K562 (cell line): Measurements from ENCODE around the gene SESN3. TPM values are rescaled to one million over a fixed set of nuclear protein-coding genes. Genes with fewer than 3 reads are reported as not detected.

Experiments
- ARID4B ChIP-seq: sonication (generic); formaldehyde crosslinking; IDR thresholded peaks from 2 replicates; pipeline ENCODE4 v1.8.0; 2022; ENCODE audit warnings: mild to moderate bottlenecking, missing genetic modification reagents
- ELK3 ChIP-seq: fragments of 450-650 bp; formaldehyde crosslinking; IDR thresholded peaks from 2 replicates; pipeline ENCODE4 v1.4.0; 2020; ENCODE audit warnings: mild to moderate bottlenecking
- MTA1 ChIP-seq: fragments of 450-650 bp; IDR thresholded peaks from 2 replicates; pipeline ENCODE4 v1.6.1; 2017; ENCODE audit warnings: borderline replicate concordance
- NEUROD1 ChIP-seq: fragments of 150-350 bp; IDR thresholded peaks from 2 replicates; pipeline ENCODE4 v1.6.1; 2014; ENCODE audit warnings: borderline replicate concordance, low read length, low read depth; ENCODE audit not compliant: partially characterized antibody
- NFYB ChIP-seq: IDR thresholded peaks from 2 replicates; pipeline ENCODE4 v1.6.1; 2011; ENCODE audit warnings: mild to moderate bottlenecking, moderate library complexity; ENCODE audit not compliant: insufficient read length; ENCODE audit errors: extremely low read depth
- ZNF146 ChIP-seq: IDR thresholded peaks from one replicate; pipeline ENCODE4 v1.6.1; 2018; ENCODE audit warnings: missing compliant biosample characterization; ENCODE audit not compliant: unreplicated experiment
- ZNF175 ChIP-seq: fragments of 200-800 bp; sonication (Bioruptor generic); IDR thresholded peaks from 2 replicates; pipeline ENCODE4 v1.6.1; 2016; ENCODE audit warnings: low read depth, mild to moderate bottlenecking, missing genetic modification characterization, missing compliant biosample characterization
- ZNF41 ChIP-seq: fragments of 250-450 bp; sonication (Bioruptor Pico); conservative IDR thresholded peaks from 2 replicates; pipeline ENCODE4 v1.4.0; 2020; ENCODE audit warnings: mild to moderate bottlenecking
- polyA plus RNA-seq, 8 experiments: library from polyadenylated mRNA; depleted of rRNA in 4 of 8; stranded (reverse) in 5 of 8; unstranded in 3 of 8; fragments of >200 nt; fragmentation: Nextera tagmentation in 2 of 8; fragmentation: Illumina TruSeq in 1 of 8; extraction: Ambion mirVana in 2 of 8; extraction: Trizol in 1 of 8; gene quantifications; 2 replicates each; pipeline versions ENCODE4 v1.2.1 to v1.2.3, GENCODE V29; 2011 to 2014; ENCODE audit warnings: inconsistent platforms in 1 of 8, missing spikeins in 1 of 8
- total RNA-seq, 7 experiments: library from RNA; depleted of rRNA in 6 of 7; stranded (reverse); fragments of >200 nt in 6 of 7; fragmentation: Illumina TruSeq in 2 of 7; extraction: Trizol in 2 of 7; gene quantifications; 2 replicates each; pipeline versions ENCODE4 v1.2.1 to v1.2.3, GENCODE V29; 2011 to 2021; ENCODE audit warnings: low replicate concordance in 1 of 7
- TF ChIP-seq, protein P1 (sequence below): sonication (generic); formaldehyde crosslinking; IDR thresholded peaks from 2 replicates; pipeline ENCODE4 v1.8.0; 2022; ENCODE audit warnings: mild to moderate bottlenecking, missing genetic modification reagents

Gene SESN3
- total and polyA plus RNA-seq, 9 of the 15 experiments (the other 6 are each of a cell fraction or from before 2014, with no cell fraction given), result 0.44 to 2.6 (median 1.5) TPM

DNA sequence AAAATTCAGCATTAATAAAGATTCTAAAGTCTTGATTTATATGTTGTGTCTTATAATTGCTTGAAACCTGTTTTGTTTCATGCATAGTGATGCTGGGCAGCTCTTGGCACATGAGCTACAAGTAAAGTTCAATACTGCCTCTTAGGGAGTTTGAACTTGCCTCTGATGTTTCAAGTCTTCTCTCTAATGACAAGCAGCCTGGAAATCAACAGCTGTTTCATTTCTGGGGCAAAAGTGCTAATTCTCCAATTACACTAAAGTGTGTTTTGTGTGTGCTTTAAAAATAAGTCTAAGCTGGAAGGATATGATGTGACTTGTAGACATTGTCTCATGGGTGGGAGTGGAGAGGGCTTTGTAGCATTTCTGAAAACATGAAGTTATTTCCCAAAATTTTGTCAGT is 23.7 kb upstream of the SESN3 start (continued):
- no peak for TF ChIP-seq NFYB
- no peak for TF ChIP-seq ZNF146 (CRISPR knock-in tag)
- TF ChIP-seq ZNF175 (CRISPR knock-in tag), result no peak
- TF ChIP-seq NEUROD1, result no peak
- no peak for TF ChIP-seq ARID4B (CRISPR knock-in tag)
- TF ChIP-seq ELK3 (CRISPR knock-in tag), result no peak
- TF ChIP-seq MTA1, result no peak
- TF ChIP-seq, protein P1, sequence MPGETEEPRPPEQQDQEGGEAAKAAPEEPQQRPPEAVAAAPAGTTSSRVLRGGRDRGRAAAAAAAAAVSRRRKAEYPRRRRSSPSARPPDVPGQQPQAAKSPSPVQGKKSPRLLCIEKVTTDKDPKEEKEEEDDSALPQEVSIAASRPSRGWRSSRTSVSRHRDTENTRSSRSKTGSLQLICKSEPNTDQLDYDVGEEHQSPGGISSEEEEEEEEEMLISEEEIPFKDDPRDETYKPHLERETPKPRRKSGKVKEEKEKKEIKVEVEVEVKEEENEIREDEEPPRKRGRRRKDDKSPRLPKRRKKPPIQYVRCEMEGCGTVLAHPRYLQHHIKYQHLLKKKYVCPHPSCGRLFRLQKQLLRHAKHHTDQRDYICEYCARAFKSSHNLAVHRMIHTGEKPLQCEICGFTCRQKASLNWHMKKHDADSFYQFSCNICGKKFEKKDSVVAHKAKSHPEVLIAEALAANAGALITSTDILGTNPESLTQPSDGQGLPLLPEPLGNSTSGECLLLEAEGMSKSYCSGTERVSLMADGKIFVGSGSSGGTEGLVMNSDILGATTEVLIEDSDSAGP, result no peak
- TF ChIP-seq ZNF41 (CRISPR knock-in tag), result no peak
